ENCODE results near the gene EMC1.

- TF ChIP-seq CTCF (IDR thresholded peaks at IDR 0.05) (no peak), POLR2A (IDR thresholded peaks at IDR 0.05) (no peak), POLR2AphosphoS5 (IDR thresholded peaks at IDR 0.05; ENCODE audit: insufficient read depth in 1 of 2, low read depth in 1 of 2) (no peak)
Observed at GRCh38 chr1:19205403-19205802, 45.9 kb downstream of the EMC1 start.
